Neural progenitor cell (in vitro differentiated cells): Measurements from ENCODE around the gene FAM120A.

Experiments used
- CTCF ChIP-seq: fragments of 200-600 bp; sonication (generic); IDR thresholded peaks from 2 replicates; pipeline ENCODE4 v1.5.1; 2017; ENCODE audit warnings: antibody characterized with exemption, mild to moderate bottlenecking
- EZH2 ChIP-seq: fragments of 200-600 bp; sonication (generic); IDR thresholded peaks from 2 replicates; pipeline ENCODE4 v1.6.1; 2017; ENCODE audit warnings: antibody characterized with exemption, mild to moderate bottlenecking, moderate library complexity

- TF ChIP-seq EZH2 (no peak), CTCF (no peak)
Measured at GRCh38 chr9:93470391-93470790, 18.9 kb downstream of the FAM120A start.
